ENCODE data around the gene NOP9.

GRCh38 chr14:24316597-24316950 lies 16.9 kb downstream of the NOP9 start:
- TF ChIP-seq CTCF (IDR thresholded peaks at IDR 0.05; ENCODE audit: low read length) (no peak), EZH2 (IDR thresholded peaks at IDR 0.05; ENCODE audit: borderline replicate concordance, low read length) (no peak)
